ENCODE data around the gene DRD4. TPM values are rescaled to one million over a fixed set of nuclear protein-coding genes. Genes with fewer than 3 reads are reported as not detected.

The DRD4 gene
- total and polyA plus RNA-seq, 2 donors (not counting 1 experiment from before 2014, with no cell fraction given): not detected

- Histone ChIP-seq H3K4me3 (ENCODE audit: control extremely low read depth in 1 of 5, extremely low read depth in 1 of 5, insufficient read depth in 1 of 5, low read depth in 2 of 5, low read length in 4 of 5) (no peak overlapping the region), H4K20me1 (ENCODE audit: control insufficient read depth, insufficient read depth, low read length, poor library complexity, severe bottlenecking) (peaks cover 7% of the 10 kb centered on the region), H3K36me3 (replicated peaks in 1 of 2; ENCODE audit: control extremely low read depth in 1 of 2, control insufficient read depth in 1 of 2, extremely low read depth in 1 of 2, insufficient read depth in 2 of 2, low read length in 1 of 2) (peaks cover 0 to 18% of the 10 kb centered on the region in 2 experiments), H3K27me3 (replicated peaks in 1 of 4; ENCODE audit: control extremely low read depth in 1 of 4, control insufficient read depth in 3 of 4, insufficient read depth in 4 of 4, low read length in 3 of 4) (no peaks in the 10 kb centered on the region), H2AFZ (ENCODE audit: insufficient read depth, low read depth, low read length, poor library complexity, severe bottlenecking) (no peak overlapping the region), H3K9me3 (ENCODE audit: control extremely low read depth in 1 of 3, control insufficient read depth in 2 of 3, insufficient read depth in 1 of 3, low read length in 2 of 3) (no peaks in the 10 kb centered on the region), H3K27ac (ENCODE audit: low read length in 2 of 2) (no peak overlapping the region), H3K4me2 (replicated peaks; ENCODE audit: low read depth, low read length, poor library complexity, severe bottlenecking) (no peak overlapping the region), H3K9ac (ENCODE audit: low read length) (no peak overlapping the region), H3K4me1 (ENCODE audit: control insufficient read depth in 2 of 2, insufficient read depth in 2 of 2, low read length in 2 of 2) (no peaks in the 10 kb centered on the region), H3K79me2 (ENCODE audit: control insufficient read depth, insufficient read depth, low read length) (peaks cover 13% of the 10 kb centered on the region)
- intact Hi-C loops (cut with micrococcal nuclease): no loop called here
- POLR2A ChIA-PET: no interaction called here
- peaks cover 3% of the 10 kb centered on the region for H3K4me1 Mint-ChIP-seq
- no peak overlapping the region for H3K4me3 Mint-ChIP-seq
- ATAC-seq (ENCODE audit: low read depth) (no peak), DNase-seq (no peak)
- 97% methylated on average over 6 of the region's 7 CpGs for WGBS (ENCODE audit: insufficient coverage)
- CTCF ChIA-PET: no interaction called here
- TF ChIP-seq, protein P1, sequence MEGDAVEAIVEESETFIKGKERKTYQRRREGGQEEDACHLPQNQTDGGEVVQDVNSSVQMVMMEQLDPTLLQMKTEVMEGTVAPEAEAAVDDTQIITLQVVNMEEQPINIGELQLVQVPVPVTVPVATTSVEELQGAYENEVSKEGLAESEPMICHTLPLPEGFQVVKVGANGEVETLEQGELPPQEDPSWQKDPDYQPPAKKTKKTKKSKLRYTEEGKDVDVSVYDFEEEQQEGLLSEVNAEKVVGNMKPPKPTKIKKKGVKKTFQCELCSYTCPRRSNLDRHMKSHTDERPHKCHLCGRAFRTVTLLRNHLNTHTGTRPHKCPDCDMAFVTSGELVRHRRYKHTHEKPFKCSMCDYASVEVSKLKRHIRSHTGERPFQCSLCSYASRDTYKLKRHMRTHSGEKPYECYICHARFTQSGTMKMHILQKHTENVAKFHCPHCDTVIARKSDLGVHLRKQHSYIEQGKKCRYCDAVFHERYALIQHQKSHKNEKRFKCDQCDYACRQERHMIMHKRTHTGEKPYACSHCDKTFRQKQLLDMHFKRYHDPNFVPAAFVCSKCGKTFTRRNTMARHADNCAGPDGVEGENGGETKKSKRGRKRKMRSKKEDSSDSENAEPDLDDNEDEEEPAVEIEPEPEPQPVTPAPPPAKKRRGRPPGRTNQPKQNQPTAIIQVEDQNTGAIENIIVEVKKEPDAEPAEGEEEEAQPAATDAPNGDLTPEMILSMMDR (IDR thresholded peaks at IDR 0.05): no peak
- TF ChIP-seq EZH2 (IDR thresholded peaks at IDR 0.05; ENCODE audit: borderline replicate concordance, insufficient read depth, low read depth, low read length, poor library complexity, severe bottlenecking): no peak
- H3K9me3 Mint-ChIP-seq (ENCODE audit: insufficient read depth): no peaks in the 10 kb centered on the region
- H3K27me3 Mint-ChIP-seq: no peaks in the 10 kb centered on the region
- H3K27ac Mint-ChIP-seq: no peak overlapping the region
Observed at GRCh38 chr11:656866-657265, 19.8 kb downstream of the DRD4 start.

GRCh38 chr11:657691-658126 lies 20.6 kb downstream of the DRD4 start:
- H4K20me1 ChIP-seq (ENCODE audit: control insufficient read depth, insufficient read depth, low read length, poor library complexity, severe bottlenecking): peaks cover 15% of the 10 kb centered on the region
- H3K4me1 Mint-ChIP-seq: peaks cover 3% of the 10 kb centered on the region
- H3K36me3 ChIP-seq (replicated peaks in 1 of 2; ENCODE audit: control extremely low read depth in 1 of 2, control insufficient read depth in 1 of 2, extremely low read depth in 1 of 2, insufficient read depth in 2 of 2, low read length in 1 of 2): peaks cover 0 to 18% of the 10 kb centered on the region in 2 experiments
- no peak overlapping the region for H3K4me3 ChIP-seq (ENCODE audit: control extremely low read depth in 1 of 5, extremely low read depth in 1 of 5, insufficient read depth in 1 of 5, low read depth in 2 of 5, low read length in 4 of 5)
- intact Hi-C loops (cut with micrococcal nuclease): no loop called here
- ATAC-seq (ENCODE audit: low read depth): no peak
- no peak for TF ChIP-seq EZH2 (IDR thresholded peaks at IDR 0.05; ENCODE audit: borderline replicate concordance, insufficient read depth, low read depth, low read length, poor library complexity, severe bottlenecking)
- TF ChIP-seq, protein P1 (IDR thresholded peaks at IDR 0.05): no peak
- no peak overlapping the region for H3K27ac ChIP-seq (ENCODE audit: low read length in 2 of 2)
- POLR2A ChIA-PET: no interaction called here
- no peak overlapping the region for H3K27ac Mint-ChIP-seq
- no peak overlapping the region for H3K4me3 Mint-ChIP-seq
- H2AFZ ChIP-seq (ENCODE audit: insufficient read depth, low read depth, low read length, poor library complexity, severe bottlenecking): no peak overlapping the region
- DNase-seq: no peak
- H3K9ac ChIP-seq (ENCODE audit: low read length): no peak overlapping the region
- H3K9me3 ChIP-seq (ENCODE audit: control extremely low read depth in 1 of 3, control insufficient read depth in 2 of 3, insufficient read depth in 1 of 3, low read length in 2 of 3): no peaks in the 10 kb centered on the region
- 94% methylated on average over 11 of the region's 14 CpGs for WGBS (ENCODE audit: insufficient coverage)
- H3K27me3 Mint-ChIP-seq: no peaks in the 10 kb centered on the region
- CTCF ChIA-PET: no interaction called here
- H3K27me3 ChIP-seq (replicated peaks in 1 of 4; ENCODE audit: control extremely low read depth in 1 of 4, control insufficient read depth in 3 of 4, insufficient read depth in 4 of 4, low read length in 3 of 4): no peaks in the 10 kb centered on the region
- no peaks in the 10 kb centered on the region for H3K9me3 Mint-ChIP-seq (ENCODE audit: insufficient read depth)
- peaks cover 22% of the 10 kb centered on the region for H3K79me2 ChIP-seq (ENCODE audit: control insufficient read depth, insufficient read depth, low read length)
- no peak overlapping the region for H3K4me2 ChIP-seq (replicated peaks; ENCODE audit: low read depth, low read length, poor library complexity, severe bottlenecking)
- H3K4me1 ChIP-seq (ENCODE audit: control insufficient read depth in 2 of 2, insufficient read depth in 2 of 2, low read length in 2 of 2): no peaks in the 10 kb centered on the region

Measured in B cell (primary cell).